Measurements from ENCODE around the gene FAT1. TPM values are rescaled to one million over a fixed set of nuclear protein-coding genes. Genes with fewer than 3 reads are reported as not detected.

Gene FAT1
- 132 and 358 TPM in 2 replicates for total RNA-seq

GRCh38 chr4:186723292-186724057 is at the start of gene FAT1:
FAT1 (minus strand) TSS chr4:186723856; CDS start chr4:186709827, 14,029 bp downstream.

GRCh38 chr4:186554914-186555827 is 168.5 kb downstream of the FAT1 start, which contains the start of gene MTNR1A:
MTNR1A (minus strand) TSS chr4:186555567; CDS start chr4:186555365, 202 bp downstream.

Other genes starting within 250 kb of the FAT1 start
- not detected in 2 replicates for gene MTNR1A, start 168.3 kb downstream of the FAT1 start, total RNA-seq